Naive thymus-derived CD4-positive, alpha-beta T cell (primary cell): ENCODE results near the gene POFUT2. TPM values are rescaled to one million over a fixed set of nuclear protein-coding genes. Genes with fewer than 3 reads are reported as not detected.
A peak's percentile ranks its signal among the peaks of the same experiment; 100 is the strongest.

Experiments
- ATAC-seq: fragments of 150-1000 bp; cut with Tn5 transposase; 2 replicates; pipeline ENCODE4 v1.10.0; 2021; ENCODE audit warnings: mild to moderate bottlenecking, moderate library complexity
- CTCF ChIA-PET: fragments of 350-600 bp; sonication (Branson Sonifier 250); formaldehyde crosslinking; loops from one replicate; lab custom pipeline; 2021; ENCODE audit warnings: antibody characterized with exemption; lab: Charles Lee
- POLR2A ChIA-PET: fragments of 350-600 bp; sonication (Branson Sonifier 250); formaldehyde crosslinking; loops from one replicate; lab custom pipeline; 2021; ENCODE audit warnings: antibody characterized with exemption, inconsistent platforms; lab: Charles Lee
- DNase-seq, 9 donors: peaks; one replicate each; pipeline versions ENCODE4 v3.0.0 to v3.0.0-alpha.2; 2020 to 2022; ENCODE audit warnings: mixed read lengths in 1 of 9
- H3K27ac ChIP-seq: one replicate; pipeline ENCODE4 v1.7.0; 2013; ENCODE audit warnings: mild to moderate bottlenecking, low read depth, low read length, moderate library complexity
- H3K27me3 ChIP-seq, 2 donors: one replicate each; pipeline ENCODE4 v1.7.0; 2013; ENCODE audit warnings: low read length in 2 of 2, mild to moderate bottlenecking in 2 of 2, moderate library complexity in 2 of 2; ENCODE audit not compliant: control insufficient read depth in 2 of 2, insufficient read depth in 2 of 2
- H3K36me3 ChIP-seq, 3 experiments: 1 replicate in 2 of 3; 2 replicates in 1 of 3; pipeline ENCODE4 v1.7.0; 2013; ENCODE audit warnings: low read length in 3 of 3, mild to moderate bottlenecking in 3 of 3, moderate library complexity in 1 of 3; ENCODE audit not compliant: insufficient read depth in 3 of 3, control insufficient read depth in 2 of 3
- H3K4me1 ChIP-seq, 2 donors: one replicate each; pipeline ENCODE4 v1.7.0; 2013; ENCODE audit warnings: low read length in 2 of 2, mild to moderate bottlenecking in 2 of 2, moderate library complexity in 1 of 2; ENCODE audit not compliant: control insufficient read depth in 2 of 2, insufficient read depth in 2 of 2
- H3K4me3 ChIP-seq: 2 replicates; pipeline ENCODE4 v1.7.0; 2013; ENCODE audit warnings: mild to moderate bottlenecking, low read length
- H3K9me3 ChIP-seq, 3 experiments: 1 replicate in 2 of 3; 2 replicates in 1 of 3; pipeline ENCODE4 v1.7.0; 2013; ENCODE audit warnings: low read length in 3 of 3; ENCODE audit not compliant: control insufficient read depth in 2 of 3
- H3K27ac Mint-ChIP-seq, 9 donors: one replicate each; pipeline ENCODE4 v1.8.0; 2020 to 2022; ENCODE audit warnings: mixed read lengths in 9 of 9, mild to moderate bottlenecking in 8 of 9, moderate library complexity in 5 of 9, inconsistent platforms in 2 of 9
- H3K27me3 Mint-ChIP-seq, 5 donors: one replicate each; pipeline ENCODE4 v1.8.0; 2021 to 2022; ENCODE audit warnings: mixed read lengths in 5 of 5, mild to moderate bottlenecking in 1 of 5
- H3K36me3 Mint-ChIP-seq, 5 donors: one replicate each; pipeline ENCODE4 v1.8.0; 2020 to 2022; ENCODE audit warnings: mixed read lengths in 5 of 5, mild to moderate bottlenecking in 3 of 5, inconsistent platforms in 1 of 5
- H3K4me1 Mint-ChIP-seq, 7 donors: one replicate each; pipeline ENCODE4 v1.8.0; 2020 to 2022; ENCODE audit warnings: mixed read lengths in 7 of 7, mild to moderate bottlenecking in 3 of 7, inconsistent platforms in 1 of 7
- H3K4me3 Mint-ChIP-seq, 10 donors: one replicate each; pipeline ENCODE4 v1.8.0; 2020 to 2022; ENCODE audit warnings: mild to moderate bottlenecking in 10 of 10, mixed read lengths in 10 of 10, moderate library complexity in 6 of 10, inconsistent platforms in 2 of 10
- H3K9me3 Mint-ChIP-seq, 11 donors: one replicate each; pipeline ENCODE4 v1.8.0; 2020 to 2022; ENCODE audit warnings: mixed read lengths in 11 of 11, mild to moderate bottlenecking in 4 of 11, inconsistent platforms in 1 of 11, moderate library complexity in 1 of 11
- intact Hi-C, 2 donors: fragments of 100-400 bp; cut with micrococcal nuclease; formaldehyde crosslinking; loops; one replicate each; pipeline ENCODE4 v1.15.1; 2023
- polyA plus RNA-seq, 2 donors: library from polyadenylated mRNA; unstranded; fragments of 300-500 nt; fragmentation: Illumina TruSeq; gene quantifications; one replicate each; pipeline ENCODE4 v1.2.3, GENCODE V29; 2021
- total RNA-seq, 6 experiments: library from RNA in 5 of 6; stranded (reverse) in 5 of 6; gene quantifications; 1 replicate in 5 of 6; 2 replicates in 1 of 6; pipeline ENCODE4 v1.2.3 and lab custom pipeline; 2021 to 2026

Gene POFUT2
- total and polyA plus RNA-seq, 7 experiments from 2014 or later = 3.8 to 53.3 (median 45.3) TPM

DNA sequence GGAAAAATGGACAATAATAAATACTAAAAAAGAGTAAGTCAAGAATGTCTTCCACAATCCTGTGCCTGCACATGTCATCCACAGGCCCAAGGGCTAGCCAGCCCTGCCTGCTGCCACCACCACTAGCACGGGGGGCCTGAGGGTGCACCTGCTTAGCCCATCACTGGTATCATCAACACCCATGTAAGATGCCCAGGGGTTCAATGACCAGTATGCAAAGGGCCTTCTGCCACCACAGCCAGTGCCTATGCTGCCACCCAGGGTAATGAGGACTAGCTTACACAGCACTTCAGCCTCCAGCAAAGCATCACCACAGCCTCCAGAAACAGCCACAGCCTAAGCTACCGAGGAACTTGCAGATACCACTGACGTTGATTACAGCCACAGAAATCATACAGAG, 46.3 kb downstream of the POFUT2 start:
- H3K4me1 ChIP-seq = no peaks in the 10 kb centered on the region
- no peaks in the 10 kb centered on the region for H3K36me3 ChIP-seq
- Mint-ChIP-seq H3K36me3 (peaks cover 0 to 6% (median 5%) of the 10 kb centered on the region in 5 donors), H3K4me3 (no peak overlapping the region), H3K27me3 (peaks cover 16 to 46% (median 19%) of the 10 kb centered on the region in 5 donors), H3K4me1 (peaks cover 0 to 2% (median 0%) of the 10 kb centered on the region in 7 donors), H3K27ac (no peak overlapping the region), H3K9me3 (peaks cover 3 to 35% (median 14%) of the 10 kb centered on the region in 11 donors)
- no peak overlapping the region for H3K4me3 ChIP-seq
- DNase-seq (no peak), ATAC-seq (no peak)
- H3K27ac ChIP-seq = no peak overlapping the region
- peaks cover 0 to 2% of the 10 kb centered on the region in 2 donors for H3K27me3 ChIP-seq
- ChIA-PET POLR2A (no interaction called here), CTCF (no interaction called here)
- intact Hi-C loops = no loop called here
- peaks cover 0 to 4% (median 0%) of the 10 kb centered on the region in 3 experiments for H3K9me3 ChIP-seq

- Mint-ChIP-seq H3K4me1 (no peaks in the 10 kb centered on the region), H3K36me3 (peaks cover 0 to 1% (median 0%) of the 10 kb centered on the region in 5 donors), H3K27me3 (peaks cover 20 to 48% (median 32%) of the 10 kb centered on the region in 5 donors), H3K4me3 (no peak overlapping the region), H3K27ac (no peak overlapping the region), H3K9me3 (peaks cover 0 to 15% (median 4%) of the 10 kb centered on the region in 11 donors)
- CTCF ChIA-PET = no interaction called here
- H3K9me3 ChIP-seq = no peaks in the 10 kb centered on the region
- H3K36me3 ChIP-seq = no peaks in the 10 kb centered on the region
- no peak overlapping the region for H3K4me3 ChIP-seq
- no peak for DNase-seq
- POLR2A ChIA-PET = no interaction called here
- H3K4me1 ChIP-seq = no peaks in the 10 kb centered on the region
- intact Hi-C loops = no loop called here
- H3K27ac ChIP-seq = no peak overlapping the region
- H3K27me3 ChIP-seq = peaks cover 0 to 6% of the 10 kb centered on the region in 2 donors
- ATAC-seq = no peak
Observed at GRCh38 chr21:45237401-45237800, 50.3 kb downstream of the POFUT2 start.

DNA sequence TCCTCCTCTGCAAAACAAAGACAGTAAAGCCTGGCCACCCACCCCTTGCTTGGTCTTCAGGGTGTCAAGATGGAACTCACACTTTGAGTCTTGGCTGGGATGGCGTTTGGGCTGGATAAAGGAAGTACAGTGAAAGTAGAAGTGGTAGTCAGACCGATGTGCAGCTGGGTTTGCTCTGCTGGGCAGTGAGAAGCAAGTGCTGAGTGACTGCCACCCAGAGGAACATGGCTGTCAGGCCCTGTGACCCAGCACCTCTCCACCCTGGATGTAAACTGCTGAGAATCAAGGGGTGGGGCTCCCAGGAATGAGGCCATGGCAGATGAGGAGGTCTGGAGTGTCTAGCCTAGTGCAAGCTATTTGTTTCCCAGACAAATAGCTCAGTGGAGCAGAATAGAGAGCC, 51.2 kb downstream of the POFUT2 start:
- Histone ChIP-seq H3K9me3 (no peaks in the 10 kb centered on the region), H3K27ac (no peak overlapping the region), H3K27me3 (peaks cover 0 to 6% of the 10 kb centered on the region in 2 donors), H3K4me1 (no peaks in the 10 kb centered on the region), H3K36me3 (no peaks in the 10 kb centered on the region), H3K4me3 (no peak overlapping the region)
- Mint-ChIP-seq H3K27ac (no peak overlapping the region), H3K27me3 (peaks cover 16 to 51% (median 31%) of the 10 kb centered on the region in 5 donors), H3K9me3 (peaks cover 0 to 7% (median 2%) of the 10 kb centered on the region in 11 donors), H3K4me1 (peaks cover 0 to 3% (median 0%) of the 10 kb centered on the region in 7 donors), H3K36me3 (peaks cover 0 to 1% (median 0%) of the 10 kb centered on the region in 5 donors), H3K4me3 (no peak overlapping the region)
- DNase-seq (no peak), ATAC-seq (peak; percentile 41)
- intact Hi-C loops = no loop called here
- CTCF ChIA-PET = interaction anchor here (0.7 kb wide), 1 partner anchor 73 kb away, joined by 3 read pairs; no protein-coding TSS in a partner anchor
- POLR2A ChIA-PET = interaction anchor here (0.5 kb wide), 1 partner anchor 211 kb away, joined by 3 read pairs; no protein-coding TSS in a partner anchor

DNA sequence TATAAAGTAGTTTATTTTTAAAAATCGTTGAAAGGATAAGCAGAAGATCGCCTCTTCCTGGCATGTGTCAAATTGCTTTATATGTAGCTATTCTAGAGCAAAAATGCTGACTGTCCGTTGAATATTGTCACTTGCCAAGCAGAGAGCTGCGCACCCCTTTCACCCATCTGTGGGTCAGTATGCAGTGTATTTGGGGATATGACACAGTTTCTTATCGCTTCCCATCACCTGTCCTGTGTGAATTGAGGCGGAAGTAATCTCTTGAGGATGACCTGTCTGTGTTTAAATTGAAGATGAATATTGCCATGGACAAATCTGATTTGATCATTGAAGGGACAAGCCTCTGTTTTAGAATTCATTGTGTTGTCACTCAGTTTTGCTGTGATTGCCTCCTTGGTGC, 52.2 kb downstream of the POFUT2 start:
- Mint-ChIP-seq H3K36me3 (no peaks in the 10 kb centered on the region), H3K4me1 (peaks cover 0 to 3% (median 0%) of the 10 kb centered on the region in 7 donors), H3K27ac (peak overlapping the region in 1 of 9 donors; percentile 35), H3K27me3 (peaks cover 16 to 43% (median 28%) of the 10 kb centered on the region in 5 donors), H3K9me3 (peaks cover 0 to 4% (median 0%) of the 10 kb centered on the region in 11 donors), H3K4me3 (no peak overlapping the region)
- DNase-seq (no peak), ATAC-seq (no peak)
- Histone ChIP-seq H3K27me3 (peaks cover 0 to 4% of the 10 kb centered on the region in 2 donors), H3K4me3 (no peak overlapping the region), H3K4me1 (no peaks in the 10 kb centered on the region), H3K36me3 (no peaks in the 10 kb centered on the region), H3K9me3 (no peaks in the 10 kb centered on the region), H3K27ac (no peak overlapping the region)
- ChIA-PET CTCF (no interaction called here), POLR2A (no interaction called here)
- intact Hi-C loops = no loop called here

GRCh38 chr21:45234965-45235364, 52.7 kb downstream of the POFUT2 start:
- Histone ChIP-seq H3K4me3 (no peak overlapping the region), H3K27me3 (peaks cover 0 to 4% of the 10 kb centered on the region in 2 donors), H3K27ac (no peak overlapping the region), H3K4me1 (no peaks in the 10 kb centered on the region), H3K9me3 (no peaks in the 10 kb centered on the region), H3K36me3 (no peaks in the 10 kb centered on the region)
- ChIA-PET POLR2A (no interaction called here), CTCF (no interaction called here)
- peaks cover 0 to 3% (median 0%) of the 10 kb centered on the region in 7 donors for H3K4me1 Mint-ChIP-seq
- intact Hi-C loops = no loop called here
- H3K27me3 Mint-ChIP-seq = peaks cover 16 to 40% (median 28%) of the 10 kb centered on the region in 5 donors
- ATAC-seq (no peak), DNase-seq (no peak)
- peak overlapping the region in 1 of 10 donors; percentile 54 for H3K4me3 Mint-ChIP-seq
- H3K9me3 Mint-ChIP-seq = peaks cover 0 to 4% (median 0%) of the 10 kb centered on the region in 11 donors
- H3K27ac Mint-ChIP-seq = no peak overlapping the region
- H3K36me3 Mint-ChIP-seq = no peaks in the 10 kb centered on the region

DNA sequence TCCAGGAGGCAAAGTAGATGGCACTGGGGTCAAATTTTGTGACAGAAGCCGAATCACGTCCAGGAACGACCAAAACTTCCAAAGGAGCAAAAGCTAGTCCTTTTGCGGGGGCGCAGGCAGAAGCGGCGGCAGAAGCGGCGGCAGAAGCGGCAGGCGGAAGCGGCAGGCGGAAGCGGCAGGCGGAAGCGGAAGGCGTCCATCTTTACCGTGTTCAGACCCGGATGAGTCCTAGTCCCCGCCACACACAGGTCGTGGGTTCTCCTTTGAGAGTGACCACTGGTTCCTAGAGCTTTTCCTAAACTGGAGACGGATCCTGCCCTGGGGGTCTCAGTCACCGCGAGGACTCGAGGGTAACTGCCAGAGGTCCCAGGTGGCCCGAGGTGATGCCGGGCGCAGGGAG, 53.6 kb downstream of the POFUT2 start:
- ChIA-PET POLR2A (interaction anchor here (0.8 to 1.1 kb wide), 2 partner anchors 10 to 58 kb away, joined by 3 to 4 read pairs; no protein-coding TSS in a partner anchor), CTCF (no interaction called here)
- DNase-seq = no peak
- H3K4me1 ChIP-seq = peaks cover 0 to under 1% of the 10 kb centered on the region in 2 donors
- Mint-ChIP-seq H3K27me3 (peaks cover 16 to 34% (median 28%) of the 10 kb centered on the region in 5 donors), H3K4me1 (peaks cover 0 to 3% (median 0%) of the 10 kb centered on the region in 7 donors), H3K27ac (no peak overlapping the region), H3K4me3 (peak overlapping the region in 3 of 10 donors; percentile 17 to 54 (median 38)), H3K36me3 (no peaks in the 10 kb centered on the region), H3K9me3 (peaks cover 0 to 4% (median 0%) of the 10 kb centered on the region in 11 donors)
- intact Hi-C loops = no loop called here
- H3K27ac ChIP-seq = no peak overlapping the region
- H3K27me3 ChIP-seq = peaks cover 0 to 4% of the 10 kb centered on the region in 2 donors
- no peak overlapping the region for H3K4me3 ChIP-seq
- no peak for ATAC-seq
- H3K9me3 ChIP-seq = no peaks in the 10 kb centered on the region
- H3K36me3 ChIP-seq = no peaks in the 10 kb centered on the region

GRCh38 chr21:45231705-45232104, 56.0 kb downstream of the POFUT2 start:
- Mint-ChIP-seq H3K9me3 (peaks cover 0 to 2% (median 0%) of the 10 kb centered on the region in 11 donors), H3K4me1 (peaks cover 3 to 20% (median 6%) of the 10 kb centered on the region in 7 donors), H3K4me3 (no peak overlapping the region), H3K27ac (no peak overlapping the region), H3K27me3 (peaks cover 8 to 19% (median 12%) of the 10 kb centered on the region in 5 donors), H3K36me3 (no peaks in the 10 kb centered on the region)
- Histone ChIP-seq H3K36me3 (no peaks in the 10 kb centered on the region), H3K4me1 (peaks cover 0 to 23% of the 10 kb centered on the region in 2 donors), H3K27me3 (peaks cover 0 to 4% of the 10 kb centered on the region in 2 donors), H3K9me3 (no peaks in the 10 kb centered on the region), H3K4me3 (no peak overlapping the region), H3K27ac (no peak overlapping the region)
- CTCF ChIA-PET = no interaction called here
- no peak for DNase-seq
- ATAC-seq = no peak
- intact Hi-C loops = no loop called here
- POLR2A ChIA-PET = no interaction called here
